Measurements from ENCODE around the gene NIPA2.

Gene NIPA2

DNA sequence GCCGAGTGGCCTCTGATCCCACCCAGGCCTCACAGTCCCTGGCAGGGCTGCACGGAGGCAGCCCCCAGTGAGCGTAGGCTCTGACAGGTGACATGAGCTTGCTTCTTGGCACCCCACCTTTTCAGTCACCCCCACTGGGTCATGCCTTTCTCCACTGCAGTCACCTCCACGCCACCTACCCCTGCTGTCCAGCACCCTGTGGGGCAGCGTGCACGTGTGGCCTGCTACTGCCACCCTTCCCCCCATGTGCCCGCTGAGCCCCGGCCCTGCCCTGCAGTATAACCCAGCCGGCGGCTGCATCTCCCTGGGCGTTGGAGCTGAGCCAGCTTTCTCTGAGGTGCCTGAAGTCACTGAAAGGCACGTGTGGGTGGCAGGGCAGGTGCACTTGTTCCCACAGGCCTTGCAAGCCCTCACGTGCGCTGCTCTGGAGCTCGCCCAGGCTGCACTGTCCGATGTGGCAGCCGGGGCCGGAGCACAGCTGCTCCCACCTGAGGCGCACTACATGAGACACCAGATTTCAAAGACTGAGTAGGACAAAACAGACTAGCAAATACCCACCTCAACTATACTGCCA, 65.6 kb downstream of the NIPA2 start:
- DNase-seq = no peak

- no peak for DNase-seq
These were observed 66.3 kb downstream of the NIPA2 start for GRCh38 chr15:22904736-22905135.

DNA sequence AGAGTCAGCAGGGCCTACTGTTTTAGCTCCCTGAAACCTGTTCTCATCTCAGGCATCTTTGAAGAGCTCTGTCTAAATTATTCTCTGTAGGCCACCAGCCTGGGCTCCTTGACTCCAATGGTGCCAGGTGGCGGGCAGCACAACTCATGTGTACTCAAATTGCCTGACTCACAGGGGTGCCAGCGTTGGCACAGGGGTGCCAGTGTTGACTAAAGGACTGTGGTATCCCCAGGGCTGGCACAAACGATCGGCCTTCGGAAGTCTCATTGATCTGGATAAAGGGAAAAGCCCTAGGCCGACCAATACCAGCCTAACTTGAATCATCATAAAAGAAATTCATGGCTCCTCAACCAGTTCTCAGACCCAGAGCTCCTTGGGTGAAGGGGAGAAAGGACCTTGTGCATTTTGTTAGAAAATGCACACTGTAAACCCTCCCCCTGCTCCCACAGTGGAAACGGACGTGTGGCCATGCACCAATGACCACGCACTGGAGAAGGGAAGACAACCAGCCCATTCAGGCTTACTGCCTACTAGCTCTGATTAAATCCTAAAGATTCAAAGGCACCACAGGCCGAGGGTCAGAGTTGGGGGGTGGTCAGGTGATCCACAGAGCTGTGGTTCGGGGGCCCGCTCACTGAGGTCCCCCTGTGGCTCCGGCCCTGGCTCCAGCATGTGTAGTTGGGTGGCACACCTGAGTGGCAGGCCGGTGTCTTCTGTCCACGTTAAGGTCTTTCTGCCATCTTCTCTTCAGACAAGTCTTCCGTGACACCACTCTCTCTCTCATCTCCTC, 68.9 kb downstream of the NIPA2 start:
- no peak for DNase-seq

DNA sequence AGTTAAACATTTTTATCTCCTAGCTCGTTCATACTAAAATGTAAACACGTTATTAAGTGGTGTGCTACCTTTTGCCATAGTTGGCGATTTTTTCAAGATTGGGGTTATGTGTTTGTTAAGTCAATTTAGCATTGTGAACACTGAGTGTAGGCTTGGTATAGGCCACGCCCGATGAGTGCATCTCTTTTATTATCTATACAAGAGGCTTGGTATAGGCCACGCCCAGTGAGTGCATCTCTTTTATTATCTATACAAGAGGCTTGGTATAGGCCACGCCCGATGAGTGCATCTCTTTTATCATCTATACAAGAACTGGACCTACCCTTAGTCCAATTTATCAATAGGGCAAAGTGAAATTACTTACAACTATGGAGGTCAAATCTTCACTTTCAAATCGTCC, 70.4 kb downstream of the NIPA2 start:
- DNase-seq = no peak

DNA sequence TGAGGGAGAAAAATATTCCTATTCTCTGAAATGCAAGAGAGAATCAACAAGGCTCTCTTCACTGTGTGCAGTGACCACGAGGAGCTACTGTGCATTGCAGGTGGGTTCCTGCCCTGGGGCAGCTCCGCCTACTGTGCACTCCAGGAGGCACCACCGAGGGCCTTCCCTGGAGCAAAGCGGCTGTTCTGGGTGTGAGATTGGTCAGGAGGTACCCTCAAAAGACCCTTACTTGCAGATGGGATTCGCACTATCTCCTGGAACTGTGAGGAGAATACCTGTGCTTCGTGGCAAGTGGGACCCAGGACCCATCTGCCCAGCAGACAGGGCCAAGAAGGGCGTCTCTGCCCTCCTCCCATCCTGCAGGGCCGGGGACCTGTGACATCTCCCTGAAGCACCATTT, 72.8 kb downstream of the NIPA2 start:
- DNase-seq = no peak

DNA sequence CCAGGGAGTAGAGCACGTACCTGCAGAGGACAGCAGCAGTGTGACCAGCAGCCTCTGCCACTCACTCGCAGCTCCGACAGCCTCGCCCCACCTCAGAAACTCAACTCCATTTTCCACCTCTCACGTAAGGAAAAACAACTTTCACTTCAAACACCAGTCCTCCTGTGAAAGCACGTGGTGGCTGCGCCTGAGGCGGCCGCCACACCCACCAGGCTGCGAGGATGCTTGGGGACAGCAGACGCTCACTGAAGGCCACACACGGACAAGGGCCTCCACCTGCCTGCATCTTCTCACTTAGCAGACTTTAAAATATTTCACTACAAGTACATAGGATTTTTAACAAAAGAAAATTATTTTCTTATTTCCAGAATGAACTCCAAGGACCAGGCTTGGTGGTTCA, 73.8 kb downstream of the NIPA2 start:
- DNase-seq = no peak

DNA sequence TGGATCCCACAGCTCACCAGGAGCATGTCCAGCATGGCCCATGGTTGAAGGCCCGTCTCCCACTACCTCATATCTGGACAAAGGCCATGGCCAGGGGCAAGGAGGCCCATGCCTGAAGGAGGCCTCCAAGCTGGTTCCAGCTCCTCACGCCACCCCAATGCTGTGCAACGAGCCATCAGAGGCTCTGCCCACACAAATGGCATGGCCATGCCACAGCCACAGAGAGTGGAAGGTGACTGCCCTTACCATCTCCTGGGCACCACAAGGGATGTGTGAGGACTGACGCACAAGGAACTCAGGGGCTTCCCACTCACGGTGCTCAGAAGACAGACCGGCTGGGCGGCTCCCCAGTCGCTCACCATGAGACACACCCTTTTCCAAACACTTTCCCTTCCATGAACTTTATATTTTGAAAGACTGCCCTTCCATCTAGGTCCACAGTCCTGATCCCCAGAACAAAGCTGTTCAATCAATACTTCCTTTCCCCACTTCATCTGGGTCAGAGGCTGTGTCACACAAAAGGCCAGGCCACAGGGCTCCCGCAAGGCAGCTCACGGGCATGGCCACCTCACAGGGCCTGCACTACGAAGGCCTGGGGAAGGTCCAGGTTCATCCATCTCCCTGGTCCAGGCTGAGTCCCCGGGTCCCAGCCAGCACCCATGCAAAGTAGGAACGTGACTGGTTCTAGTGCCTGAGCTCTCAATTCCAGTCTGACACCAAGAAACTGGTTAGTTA, 75.3 kb downstream of the NIPA2 start:
- DNase-seq = no peak

- DNase-seq = no peak
These were observed 77.5 kb downstream of the NIPA2 start for GRCh38 chr15:22915866-22916515.

GRCh38 chr15:22916606-22917350, 78.3 kb downstream of the NIPA2 start:
- no peak for DNase-seq

- no peak for DNase-seq
These were observed 79.1 kb downstream of the NIPA2 start for GRCh38 chr15:22917556-22917955.
